SK-N-SH (cell line): Measurements from ENCODE around the gene GATD1. TPM values are rescaled to one million over a fixed set of nuclear protein-coding genes. Genes with fewer than 3 reads are reported as not detected.
A peak's percentile ranks its signal among the peaks of the same experiment; 100 is the strongest.

Source experiments
- CTCF ChIA-PET: fragments of 300-600, 350-600 bp; formaldehyde crosslinking; extraction: SDS; loops from one replicate; lab custom pipeline; 2021; lab: Yijun Ruan, JAX
- POLR2A ChIA-PET: fragments of 350-600 bp; sonication (Branson Sonifier 250); formaldehyde crosslinking; extraction: SDS; loops from one replicate; lab custom pipeline; 2020; ENCODE audit warnings: antibody characterized with exemption, inconsistent platforms; lab: Yijun Ruan, JAX
- DNase-seq: peaks from one replicate; pipeline ENCODE4 v3.0.0; 2012
- H2AFZ ChIP-seq: fragments of 200-600 bp; sonication (generic); 2 replicates; pipeline ENCODE4 v1.8.1; 2016; ENCODE audit warnings: antibody characterized with exemption, mild to moderate bottlenecking, low read depth
- H3F3A ChIP-seq: fragments of 200-600 bp; sonication (generic); replicated peaks from 2 replicates; pipeline ENCODE3; 2016; ENCODE audit warnings: antibody characterized with exemption, mild to moderate bottlenecking; ENCODE audit not compliant: insufficient read depth
- H3K27ac ChIP-seq, 2 experiments: fragments of 200-500 bp in 1 of 2; fragments of 200-600 bp in 1 of 2; sonication (Bioruptor generic) in 1 of 2; sonication (generic), shearing (Covaris generic) in 1 of 2; 2 replicates each; pipeline versions ENCODE4 v1.5.1 to v1.6.1; 2014 to 2016; ENCODE audit warnings: low read depth in 2 of 2, inconsistent platforms in 1 of 2, low read length in 1 of 2, mild to moderate bottlenecking in 1 of 2, mixed read lengths in 1 of 2
- H3K27me3 ChIP-seq: fragments of 200-600 bp; sonication (generic), shearing (Covaris generic); 2 replicates; pipeline ENCODE4 v1.6.1; 2016; ENCODE audit warnings: mixed run types; ENCODE audit not compliant: insufficient read depth
- H3K36me3 ChIP-seq, 2 experiments: fragments of 200-500 bp in 1 of 2; fragments of 200-600 bp in 1 of 2; sonication (Bioruptor generic) in 1 of 2; sonication (generic) in 1 of 2; replicated peaks in 1 of 2; 2 replicates each; pipeline versions ENCODE3 to v1.5.1; 2014 to 2016; ENCODE audit warnings: low read length in 1 of 2, mild to moderate bottlenecking in 1 of 2; ENCODE audit not compliant: insufficient read depth in 2 of 2, control insufficient read depth in 1 of 2
- H3K4me1 ChIP-seq, 2 experiments: fragments of 200-500 bp in 1 of 2; fragments of 200-600 bp in 1 of 2; sonication (Bioruptor generic) in 1 of 2; sonication (generic), shearing (Covaris generic) in 1 of 2; 2 replicates each; pipeline versions ENCODE4 v1.5.1 to v1.6.1; 2014 to 2016; ENCODE audit warnings: low read depth in 1 of 2, low read length in 1 of 2, mixed run types in 1 of 2; ENCODE audit not compliant: insufficient read depth in 2 of 2, control insufficient read depth in 1 of 2
- H3K4me2 ChIP-seq: fragments of 200-600 bp; sonication (generic), shearing (Covaris generic); 2 replicates; pipeline ENCODE4 v1.6.1; 2017; ENCODE audit warnings: mixed run types
- H3K4me3 ChIP-seq, 2 experiments: fragments of 200-500 bp in 1 of 2; fragments of 200-600 bp in 1 of 2; sonication (Bioruptor generic) in 1 of 2; sonication (generic), shearing (Covaris generic) in 1 of 2; 2 replicates each; pipeline versions ENCODE4 v1.5.1 to v1.8.1; 2014 to 2016; ENCODE audit warnings: low read depth in 2 of 2, inconsistent platforms in 1 of 2, low read length in 1 of 2, mild to moderate bottlenecking in 1 of 2, mixed read lengths in 1 of 2, moderate library complexity in 1 of 2
- H3K79me2 ChIP-seq: fragments of 200-600 bp; sonication (generic); 2 replicates; pipeline ENCODE4 v1.8.1; 2017; ENCODE audit warnings: mild to moderate bottlenecking; ENCODE audit not compliant: insufficient read depth
- H3K9ac ChIP-seq: fragments of 200-600 bp; sonication (generic); 2 replicates; pipeline ENCODE4 v1.6.1; 2017; ENCODE audit warnings: mixed run types
- H3K9me2 ChIP-seq: fragments of 200-600 bp; sonication (generic); 2 replicates; pipeline ENCODE4 v1.6.1; 2017; ENCODE audit warnings: mixed run types
- H3K9me3 ChIP-seq: fragments of 200-600 bp; sonication (generic); 2 replicates; pipeline ENCODE4 v1.6.1; 2017; ENCODE audit warnings: mixed run types, mild to moderate bottlenecking, moderate library complexity
- H4K20me1 ChIP-seq: fragments of 200-600 bp; sonication (generic); 2 replicates; pipeline ENCODE4 v1.6.1; 2017; ENCODE audit warnings: mild to moderate bottlenecking, mixed run types; ENCODE audit not compliant: insufficient read depth
- CTCF ChIP-seq: fragments of 200-600 bp; sonication (generic); IDR thresholded peaks from 2 replicates; pipeline ENCODE4 v1.6.1; 2017; ENCODE audit warnings: antibody characterized with exemption, mild to moderate bottlenecking, moderate library complexity
- ELF1 ChIP-seq: IDR thresholded peaks from 2 replicates; pipeline ENCODE4 v1.4.0; 2012
- EP300 ChIP-seq, 2 experiments: IDR thresholded peaks; 2 replicates each; pipeline versions ENCODE4 v1.4.0 to v1.6.1; 2012; ENCODE audit warnings: borderline replicate concordance in 1 of 2, low read depth in 1 of 2, low read length in 1 of 2
- EZH2phosphoT487 ChIP-seq: fragments of 200-600 bp; sonication (generic); IDR thresholded peaks from 2 replicates; pipeline ENCODE4 v1.6.1; 2017; ENCODE audit warnings: low read depth, mixed run types, mild to moderate bottlenecking, antibody characterized with exemption, moderate library complexity, borderline replicate concordance
- FOXJ3 ChIP-seq: sonication (generic); formaldehyde crosslinking; IDR thresholded peaks from 2 replicates; pipeline ENCODE4 v1.5.1; 2020; ENCODE audit warnings: mild to moderate bottlenecking, missing genetic modification reagents
- GABPA ChIP-seq: IDR thresholded peaks from 2 replicates; pipeline ENCODE4 v1.4.0; 2012; ENCODE audit warnings: low read depth, mild to moderate bottlenecking
- IRF3 ChIP-seq: fragments of 150-350 bp; IDR thresholded peaks from 2 replicates; pipeline ENCODE4 v1.6.1; 2016; ENCODE audit warnings: mild to moderate bottlenecking, low read depth, low read length
- JUND ChIP-seq: IDR thresholded peaks from 2 replicates; pipeline ENCODE4 v1.4.0; 2012
- MEF2A ChIP-seq: IDR thresholded peaks from 2 replicates; pipeline ENCODE4 v1.4.0; 2012; ENCODE audit warnings: low read depth, borderline replicate concordance
- NRF1 ChIP-seq: IDR thresholded peaks from 2 replicates; pipeline ENCODE4 v1.6.1; 2012; ENCODE audit warnings: low read depth, mild to moderate bottlenecking, low read length
- POLR2AphosphoS5 ChIP-seq: IDR thresholded peaks from 2 replicates; pipeline ENCODE4 v1.6.1; 2012; ENCODE audit warnings: low read depth, low read length
- RAD21 ChIP-seq: IDR thresholded peaks from 2 replicates; pipeline ENCODE4 v1.6.1; 2012; ENCODE audit warnings: mild to moderate bottlenecking, low read length
- TEAD4 ChIP-seq: IDR thresholded peaks from 2 replicates; pipeline ENCODE4 v1.4.0; 2012; ENCODE audit warnings: mild to moderate bottlenecking, borderline replicate concordance; ENCODE audit not compliant: insufficient read depth
- WGBS: methylation state at CpG from one replicate; pipeline ENCODE4 v1.1.6; 2017; ENCODE audit warnings: low lambda C conversion rate; 5-methylcytosine and 5-hydroxymethylcytosine counted together
- polyA plus RNA-seq, 3 experiments: library from polyadenylated mRNA; depleted of rRNA; stranded (reverse); fragments of >200 nt; gene quantifications; 2 replicates each; pipeline ENCODE4 v1.2.3, GENCODE V29; 2012
- TF ChIP-seq, protein P1 (sequence below): IDR thresholded peaks from 2 replicates; pipeline ENCODE4 v1.4.0; 2012; ENCODE audit warnings: low read depth

The GATD1 gene
- polyA plus RNA-seq, 1 of the 3 experiments (the other 2 are of a cell fraction): 86.2 TPM

- peaks cover 5 to 18% of the 10 kb centered on the region in 2 experiments; a peak in 3 of 4 replicates for H3K4me1 ChIP-seq
- no peak for DNase-seq
- H4K20me1 ChIP-seq: no peaks in the 10 kb centered on the region
- ChIA-PET POLR2A (interaction anchor here (3.2 kb wide), 1 partner anchor 12 kb away, joined by 18 read pairs; the partner anchor contains the start of gene GATD1), CTCF (no interaction called here)
- no peak overlapping the region for H3K27ac ChIP-seq
- WGBS: 86% methylated on average over 13 of the region's 28 CpGs
- no peaks in the 10 kb centered on the region for H3K9me3 ChIP-seq
- peaks cover 0 to 20% of the 10 kb centered on the region in 2 experiments for H3K36me3 ChIP-seq
- no peaks in the 10 kb centered on the region for H3K27me3 ChIP-seq
- TF ChIP-seq CTCF (peak; percentile 13; the same call in 1 of the 2 replicates), ELF1 (no peak), EP300 (IDR thresholded peaks at IDR 0.05; ENCODE audit: borderline replicate concordance in 1 of 2, low read depth in 1 of 2, low read length in 1 of 2) (no peak)
- no peak overlapping the region for H2AFZ ChIP-seq
- no peaks in the 10 kb centered on the region for H3K79me2 ChIP-seq
- no peak overlapping the region for H3K4me2 ChIP-seq
- H3F3A ChIP-seq: peaks cover 18% of the 10 kb centered on the region
- H3K9ac ChIP-seq: no peak overlapping the region
- H3K4me3 ChIP-seq: no peak overlapping the region
- H3K9me2 ChIP-seq: no peaks in the 10 kb centered on the region
Observed at GRCh38 chr11:788009-788640, 10.8 kb upstream of the GATD1 start.

GRCh38 chr11:787084-787675, 9.9 kb upstream of the GATD1 start:
- Histone ChIP-seq H3K27me3 (no peaks in the 10 kb centered on the region), H3K36me3 (peaks cover 0 to 13% of the 10 kb centered on the region in 2 experiments), H3K9ac (no peak overlapping the region), H2AFZ (no peak overlapping the region), H3K4me1 (peaks cover 9 to 20% of the 10 kb centered on the region in 2 experiments; a peak in 3 of 4 replicates), H3K9me2 (no peaks in the 10 kb centered on the region), H3K4me2 (no peak overlapping the region), H3K9me3 (no peaks in the 10 kb centered on the region), H4K20me1 (no peaks in the 10 kb centered on the region), H3K79me2 (no peaks in the 10 kb centered on the region), H3K27ac (no peak overlapping the region), H3F3A (peaks cover 21% of the 10 kb centered on the region), H3K4me3 (no peak overlapping the region)
- POLR2A ChIA-PET: interaction anchor here (1.2 kb wide), 1 partner anchor 10 kb away, joined by 4 read pairs; the partner anchor contains the start of gene GATD1
- TF ChIP-seq NRF1 (no peak), FOXJ3 (CRISPR knock-in tag) (no peak), EZH2phosphoT487 (no peak), JUND (no peak), TEAD4 (no peak), IRF3 (no peak), POLR2AphosphoS5 (no peak), GABPA (no peak), RAD21 (no peak), MEF2A (no peak)
- TF ChIP-seq, protein P1, sequence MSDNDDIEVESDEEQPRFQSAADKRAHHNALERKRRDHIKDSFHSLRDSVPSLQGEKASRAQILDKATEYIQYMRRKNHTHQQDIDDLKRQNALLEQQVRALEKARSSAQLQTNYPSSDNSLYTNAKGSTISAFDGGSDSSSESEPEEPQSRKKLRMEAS: no peak
- CTCF ChIA-PET: no interaction called here
- 94% methylated on average over 5 of the region's 24 CpGs for WGBS
- no peak for DNase-seq
